Neural cell (in vitro differentiated cells): ENCODE data around the gene RNASE7.

Source experiments
- EP300 ChIP-seq: fragments of 450-650 bp; conservative IDR thresholded peaks from 2 replicates; pipeline ENCODE4 v1.6.1; 2014; ENCODE audit warnings: antibody characterized with exemption, mild to moderate bottlenecking, moderate library complexity; ENCODE audit not compliant: poor library complexity, severe bottlenecking
- POLR2AphosphoS5 ChIP-seq: IDR thresholded peaks from 2 replicates; pipeline ENCODE4 v1.6.1; 2012
- TF ChIP-seq, protein P1 (sequence below): fragments of 450-650 bp; IDR thresholded peaks from 2 replicates; pipeline ENCODE4 v1.5.1; 2014; ENCODE audit warnings: antibody characterized with exemption, mild to moderate bottlenecking, moderate library complexity; ENCODE audit not compliant: poor library complexity, severe bottlenecking

DNA sequence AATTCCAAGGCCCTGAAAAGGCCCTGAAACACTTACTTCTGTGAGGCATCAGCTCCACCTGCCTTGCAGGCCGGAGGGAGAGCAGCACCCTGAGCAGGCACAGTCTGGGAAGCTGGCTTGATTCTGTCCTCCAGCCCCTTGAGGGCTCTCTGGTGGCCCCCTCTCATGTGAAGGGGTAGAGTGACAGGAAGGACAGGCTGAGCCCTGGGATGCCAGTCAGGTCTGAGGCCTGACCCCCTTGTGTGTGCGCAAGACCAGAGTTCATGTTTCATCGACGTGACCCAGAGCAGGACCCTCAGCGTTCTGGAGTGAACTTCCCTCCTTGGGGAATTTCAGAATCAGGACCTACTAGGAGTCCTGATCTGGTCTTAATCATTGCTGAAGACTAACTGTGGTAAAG is 16.7 kb downstream of the RNASE7 start:
- no peak for TF ChIP-seq POLR2AphosphoS5
- TF ChIP-seq, protein P1, sequence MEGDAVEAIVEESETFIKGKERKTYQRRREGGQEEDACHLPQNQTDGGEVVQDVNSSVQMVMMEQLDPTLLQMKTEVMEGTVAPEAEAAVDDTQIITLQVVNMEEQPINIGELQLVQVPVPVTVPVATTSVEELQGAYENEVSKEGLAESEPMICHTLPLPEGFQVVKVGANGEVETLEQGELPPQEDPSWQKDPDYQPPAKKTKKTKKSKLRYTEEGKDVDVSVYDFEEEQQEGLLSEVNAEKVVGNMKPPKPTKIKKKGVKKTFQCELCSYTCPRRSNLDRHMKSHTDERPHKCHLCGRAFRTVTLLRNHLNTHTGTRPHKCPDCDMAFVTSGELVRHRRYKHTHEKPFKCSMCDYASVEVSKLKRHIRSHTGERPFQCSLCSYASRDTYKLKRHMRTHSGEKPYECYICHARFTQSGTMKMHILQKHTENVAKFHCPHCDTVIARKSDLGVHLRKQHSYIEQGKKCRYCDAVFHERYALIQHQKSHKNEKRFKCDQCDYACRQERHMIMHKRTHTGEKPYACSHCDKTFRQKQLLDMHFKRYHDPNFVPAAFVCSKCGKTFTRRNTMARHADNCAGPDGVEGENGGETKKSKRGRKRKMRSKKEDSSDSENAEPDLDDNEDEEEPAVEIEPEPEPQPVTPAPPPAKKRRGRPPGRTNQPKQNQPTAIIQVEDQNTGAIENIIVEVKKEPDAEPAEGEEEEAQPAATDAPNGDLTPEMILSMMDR, result no peak
- no peak for TF ChIP-seq EP300
